Astrocyte of the cerebellum (primary cell): ENCODE data around the gene HTATIP2.
"Not testable (repeated sequence)": the region's sequence is repeated elsewhere in the genome, so short reads cannot be mapped to it uniquely, and the experiment has no call there.

ENCODE experiments used
- DNase-seq: peaks from one replicate; pipeline ENCODE4 v3.0.0-alpha.2; 2011; ENCODE audit warnings: low read depth
- H3K4me3 ChIP-seq: 2 replicates; pipeline ENCODE4 v1.5.1; 2011; ENCODE audit warnings: mild to moderate bottlenecking, low read depth, low read length, moderate library complexity
- CTCF ChIP-seq: IDR thresholded peaks from 2 replicates; pipeline ENCODE4 v1.5.1; 2012; ENCODE audit warnings: low read length, low read depth, moderate library complexity, mild to moderate bottlenecking; ENCODE audit errors: missing control alignments
- in situ Hi-C: cut with HindIII; loops from 2 replicates; pipeline ENCODE4 v1.10.0; 2017; ENCODE audit warnings: low sequenced_read_pairs

The HTATIP2 gene

GRCh38 chr11:20360650-20361049, 2.9 kb upstream of the HTATIP2 start:
- no peak overlapping the region for H3K4me3 ChIP-seq

GRCh38 chr11:20362481-20362880, 1.0 kb upstream of the HTATIP2 start:
- in situ Hi-C loops, result loop anchor here (25.0 kb wide), 1 partner anchor 225 kb away; no protein-coding TSS in a partner anchor
- H3K4me3 ChIP-seq, result no peak overlapping the region
- DNase-seq, result no peak
- TF ChIP-seq CTCF, result no peak

More at GRCh38 chr11:20360650-20361049, 2.9 kb upstream of the HTATIP2 start:
- TF ChIP-seq CTCF, result no peak
- peak; percentile 20 for DNase-seq
- in situ Hi-C loops, result loop anchor here (25.0 kb wide), 1 partner anchor 223 kb away; no protein-coding TSS in a partner anchor

GRCh38 chr11:20363149-20363499, 390 bp upstream of the HTATIP2 start:
- no peak for DNase-seq
- peak overlapping the region; percentile 51 for H3K4me3 ChIP-seq
- TF ChIP-seq CTCF, result no peak
- in situ Hi-C loops, result loop anchor here (25.0 kb wide), 1 partner anchor 226 kb away; no protein-coding TSS in a partner anchor

- DNase-seq, result no peak
- peak overlapping the region; percentile 51 for H3K4me3 ChIP-seq
- no peak for TF ChIP-seq CTCF
- in situ Hi-C loops, result loop anchor here (25.0 kb wide), 1 partner anchor 227 kb away; no protein-coding TSS in a partner anchor
Observed at GRCh38 chr11:20364341-20364792, 853 bp downstream of the HTATIP2 start.

GRCh38 chr11:20365465-20365864, 2.0 kb downstream of the HTATIP2 start:
- DNase-seq, H3K4me3 ChIP-seq: not testable (repeated sequence)
- in situ Hi-C loops, result loop anchor here (25.0 kb wide), 1 partner anchor 228 kb away; no protein-coding TSS in a partner anchor

GRCh38 chr11:20367313-20367948, 3.9 kb downstream of the HTATIP2 start:
- H3K4me3 ChIP-seq, result no peak overlapping the region
- peak; percentile 64 for DNase-seq
- no peak for TF ChIP-seq CTCF
- in situ Hi-C loops, result loop anchor here (25.0 kb wide), 1 partner anchor 230 kb away; no protein-coding TSS in a partner anchor

GRCh38 chr11:20368438-20368837, 4.9 kb downstream of the HTATIP2 start:
- DNase-seq, result no peak

More at GRCh38 chr11:20368438-20368837, 4.9 kb downstream of the HTATIP2 start:
- no peak overlapping the region for H3K4me3 ChIP-seq
- in situ Hi-C loops, result loop anchor here (25.0 kb wide), 1 partner anchor 231 kb away; no protein-coding TSS in a partner anchor
- no peak for TF ChIP-seq CTCF
